ENCODE measurements around the gene SNTB2. TPM values are rescaled to one million over a fixed set of nuclear protein-coding genes. Genes with fewer than 3 reads are reported as not detected.
A peak's percentile ranks its signal among the peaks of the same experiment; 100 is the strongest.

SNTB2 gene
- total RNA-seq, 1 donor from 2014 or later = 36.1 TPM

DNA sequence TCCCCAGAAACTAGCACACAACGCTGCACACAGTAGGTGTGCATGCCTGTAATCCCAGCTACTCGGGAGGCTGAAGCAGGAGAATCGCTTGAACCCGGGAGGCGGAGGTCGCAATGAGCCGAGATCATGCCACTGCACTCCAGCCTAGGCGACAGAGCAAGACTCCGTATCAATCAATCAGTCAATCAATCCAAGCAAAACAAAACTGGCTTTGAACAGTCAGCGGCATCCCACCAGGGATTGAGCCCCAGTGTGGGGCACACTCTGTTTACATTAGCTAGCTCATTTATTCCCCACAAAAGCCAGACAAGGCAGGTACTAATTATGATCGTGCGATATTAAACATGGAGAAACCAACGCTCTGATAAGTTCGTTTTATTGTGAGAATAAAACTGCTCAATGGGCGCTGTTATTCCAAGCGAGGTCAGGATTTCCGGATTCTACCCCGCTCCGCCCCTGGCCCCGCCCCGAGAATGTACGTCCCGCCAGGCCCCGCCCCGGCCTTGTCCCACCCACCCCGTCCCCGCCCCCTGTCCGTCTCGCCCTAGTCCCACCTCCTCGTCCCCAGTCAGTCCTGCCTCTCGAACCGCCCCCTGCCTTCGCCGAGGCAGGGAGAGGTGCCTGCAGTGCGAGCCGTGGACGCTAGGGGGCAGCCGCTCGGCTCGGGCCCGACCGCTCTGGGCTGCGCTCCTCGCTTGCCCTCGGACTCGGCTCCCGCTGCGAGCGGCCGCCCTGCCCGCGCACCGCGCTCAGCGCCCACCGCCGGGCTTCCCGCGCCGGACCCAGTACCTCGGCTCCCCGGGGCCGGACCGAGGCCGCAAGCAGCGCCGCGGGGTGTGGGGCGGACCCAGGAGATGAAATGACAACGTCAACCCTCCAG lies 123.9 kb downstream of the SNTB2 start, which contains the start of gene VPS4A:
TSS of gene VPS4A (plus strand) at position 698 of the 880 bp plus-strand sequence. CDS start at position 860, 162 bp downstream.
- intact Hi-C loops (cut with DNase I) = no loop called here
- Histone ChIP-seq H3K9me3 (no peaks in the 10 kb centered on the region), H3K27ac (peak within 1 kb of the TSS; percentile 93), H3K4me3 (peak within 1 kb of the TSS; percentile 87), H3K4me1 (peaks cover 23% of the 10 kb centered on the region), H3K27me3 (ENCODE audit: low read depth) (no peaks in the 10 kb centered on the region), H3K36me3 (peaks cover 20% of the 10 kb centered on the region)
- DNase-seq = peak; percentile 97
- ATAC-seq = peak; percentile 98 to 100
- peak; percentile 89 for TF ChIP-seq CTCF (IDR thresholded peaks at IDR 0.05)

DNA sequence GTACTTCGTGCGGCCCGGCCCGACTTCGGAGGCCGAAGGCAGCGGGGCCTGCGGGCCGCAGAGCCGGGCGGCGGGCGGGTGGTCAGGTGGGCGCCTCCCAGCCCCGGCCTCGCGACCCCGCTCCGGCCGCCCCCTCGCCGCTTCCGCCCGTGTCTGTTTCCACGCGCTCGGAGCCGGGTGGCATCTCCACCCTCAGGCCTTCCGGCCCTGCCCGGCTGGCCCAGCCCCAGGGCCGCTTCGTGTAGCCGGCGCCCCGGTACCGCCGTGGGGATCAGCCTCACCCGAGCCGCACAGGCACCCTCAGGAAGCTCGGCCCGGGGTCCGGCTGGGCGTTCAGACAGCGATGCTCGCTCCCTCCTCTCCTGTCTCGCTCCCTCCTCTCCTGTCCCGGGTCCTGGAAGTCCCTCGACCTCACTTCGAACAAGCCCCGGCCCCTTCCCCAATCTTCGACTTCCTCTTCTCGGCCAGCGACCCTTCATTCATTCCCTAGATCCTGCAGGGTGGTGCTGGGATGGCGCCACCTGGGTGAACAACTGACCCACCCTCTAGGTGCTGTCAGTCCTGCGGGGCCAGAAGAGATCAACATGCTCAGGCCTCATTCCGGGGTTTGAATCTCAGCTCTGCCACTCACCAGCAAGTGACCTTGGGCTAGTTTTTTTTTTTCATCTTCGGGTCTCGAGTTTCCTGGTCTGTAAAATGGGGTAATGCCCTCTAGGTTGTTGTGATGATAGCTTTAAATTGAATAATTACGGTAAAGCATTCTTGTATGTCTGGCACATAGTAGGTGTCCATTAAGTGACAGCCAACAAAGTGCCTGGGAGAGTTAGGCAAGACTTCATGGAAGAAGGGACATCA lies 124.8 kb downstream of the SNTB2 start:
- no peak for TF ChIP-seq CTCF (IDR thresholded peaks at IDR 0.05)
- Histone ChIP-seq H3K27me3 (ENCODE audit: low read depth) (no peaks in the 10 kb centered on the region), H3K36me3 (peaks cover 29% of the 10 kb centered on the region), H3K9me3 (no peaks in the 10 kb centered on the region), H3K4me1 (peaks cover 23% of the 10 kb centered on the region), H3K4me3 (peak overlapping the region; percentile 87), H3K27ac (peak overlapping the region; percentile 93)
- peak; percentile 68 to 77 for ATAC-seq
- intact Hi-C loops (cut with DNase I) = no loop called here
- DNase-seq = peak; percentile 69

DNA sequence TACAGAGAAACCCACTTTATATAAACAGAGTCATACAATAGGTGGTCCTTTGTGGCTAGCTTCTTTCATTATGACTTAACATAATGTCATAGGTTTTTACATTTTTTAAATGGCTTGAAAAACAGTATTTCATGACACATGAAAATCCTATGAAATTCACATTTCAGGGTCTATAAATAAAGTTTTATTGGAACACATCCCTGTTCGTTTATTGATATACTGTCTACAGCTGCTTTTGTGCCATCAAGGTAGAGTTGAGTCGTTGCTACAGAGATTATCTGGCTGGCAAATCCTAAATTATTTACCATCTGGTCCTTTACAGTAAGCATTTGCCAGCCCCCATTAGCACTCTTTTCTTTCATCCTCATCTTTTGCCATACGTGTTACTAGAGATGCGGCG lies 126.5 kb downstream of the SNTB2 start:
- Histone ChIP-seq H3K9me3 (no peaks in the 10 kb centered on the region), H3K4me1 (peaks cover 23% of the 10 kb centered on the region)
- intact Hi-C loops (cut with DNase I) = no loop called here

GRCh38 chr16:69314534-69314933 lies 127.6 kb downstream of the SNTB2 start:
- Histone ChIP-seq H3K27me3 (ENCODE audit: low read depth) (no peaks in the 10 kb centered on the region), H3K4me3 (no peak overlapping the region), H3K4me1 (peaks cover 23% of the 10 kb centered on the region), H3K9me3 (no peaks in the 10 kb centered on the region), H3K27ac (no peak overlapping the region), H3K36me3 (peaks cover 57% of the 10 kb centered on the region)
- no peak for DNase-seq
- no peak for TF ChIP-seq CTCF (IDR thresholded peaks at IDR 0.05)
- ATAC-seq = no peak
- intact Hi-C loops (cut with DNase I) = no loop called here

More for the DNA sequence above, 126.5 kb downstream of the SNTB2 start:
- no peak overlapping the region for H3K4me3 ChIP-seq
- TF ChIP-seq CTCF (IDR thresholded peaks at IDR 0.05) = no peak
- no peak overlapping the region for H3K27ac ChIP-seq
- peaks cover 46% of the 10 kb centered on the region for H3K36me3 ChIP-seq
- ATAC-seq = no peak
- H3K27me3 ChIP-seq (ENCODE audit: low read depth) = no peaks in the 10 kb centered on the region
- no peak for DNase-seq

DNA sequence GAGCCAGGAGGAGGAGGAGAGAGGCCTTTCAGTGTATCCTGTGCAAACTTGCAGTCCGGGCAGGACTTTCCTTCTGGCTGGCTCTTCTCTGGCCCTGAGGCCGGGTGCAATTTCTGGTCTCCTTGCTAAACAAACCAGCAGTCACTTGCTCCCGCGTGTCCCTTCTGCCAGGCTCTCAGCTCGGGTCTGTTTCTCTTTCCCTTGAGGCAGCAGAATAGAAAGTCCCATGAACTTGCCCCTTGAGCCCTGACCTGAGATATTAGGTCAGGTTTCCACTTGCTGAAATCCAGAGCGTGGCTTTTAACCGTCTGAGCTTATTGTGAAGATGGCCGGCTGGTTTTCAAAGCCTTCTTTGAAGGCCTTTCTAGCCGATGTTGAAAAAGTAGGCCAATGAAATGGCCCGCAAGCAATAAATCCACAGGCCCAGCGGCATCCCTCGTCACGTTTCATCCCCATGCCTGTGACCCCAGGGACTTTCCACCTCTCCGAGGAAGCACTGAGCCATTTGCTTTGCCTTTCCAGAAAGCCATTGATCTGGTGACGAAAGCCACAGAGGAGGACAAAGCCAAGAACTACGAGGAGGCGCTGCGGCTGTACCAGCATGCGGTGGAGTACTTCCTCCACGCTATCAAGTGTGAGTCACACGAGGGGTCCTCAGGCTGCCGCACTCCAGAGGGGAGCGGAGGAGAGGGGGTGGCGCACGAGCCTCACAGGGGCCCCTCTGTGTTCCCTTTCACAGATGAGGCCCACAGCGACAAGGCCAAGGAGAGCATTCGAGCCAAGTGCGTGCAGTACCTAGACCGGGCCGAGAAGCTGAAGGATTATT lies 128.7 kb downstream of the SNTB2 start:
- intact Hi-C loops (cut with DNase I) = no loop called here
- Histone ChIP-seq H3K4me1 (peaks cover 19% of the 10 kb centered on the region), H3K27ac (no peak overlapping the region), H3K4me3 (no peak overlapping the region), H3K36me3 (peaks cover 68% of the 10 kb centered on the region), H3K9me3 (no peaks in the 10 kb centered on the region), H3K27me3 (ENCODE audit: low read depth) (no peaks in the 10 kb centered on the region)
- no peak for DNase-seq
- TF ChIP-seq CTCF (IDR thresholded peaks at IDR 0.05) = no peak
- no peak for ATAC-seq

All from lower lobe of right lung (tissue), 2 donors.